ENCODE measurements around the gene SYNM. TPM values are rescaled to one million over a fixed set of nuclear protein-coding genes. Genes with fewer than 3 reads are reported as not detected.

Gene SYNM
- total RNA-seq, 1 experiment from 2014 or later = 1.9 TPM

DNA sequence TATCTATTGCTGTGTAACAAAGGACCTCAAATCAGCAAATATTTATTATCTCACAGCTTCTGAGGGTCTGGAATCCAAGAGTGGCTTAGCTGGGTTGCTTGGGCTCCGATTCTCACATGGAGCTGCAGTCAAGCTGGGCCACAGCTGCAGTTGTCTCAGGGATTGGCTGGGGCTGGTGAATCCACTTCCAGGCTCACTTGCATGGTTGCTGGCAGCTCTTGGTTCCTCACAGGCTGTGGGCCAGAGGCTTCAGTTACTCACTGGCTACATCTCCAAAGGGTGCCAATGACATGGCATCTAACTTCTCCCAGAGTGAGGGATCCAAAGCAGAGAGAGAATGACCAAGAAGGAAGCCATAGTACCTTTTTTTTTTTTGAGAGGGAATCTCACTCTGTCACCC, 13.9 kb upstream of the SYNM start:
- Histone ChIP-seq H3K27me3 (ENCODE audit: insufficient read depth, low read length) (no peaks in the 10 kb centered on the region), H2AK5ac (ENCODE audit: insufficient read length, low read length) (no peak overlapping the region), H4K5ac (ENCODE audit: insufficient read length, low read depth, low read length) (no peak overlapping the region), H3K4ac (ENCODE audit: low read depth, low read length) (no peak overlapping the region), H2BK120ac (ENCODE audit: low read depth, low read length, poor library complexity, severe bottlenecking) (no peak overlapping the region), H3K9me3 (ENCODE audit: control insufficient read depth, low read depth, low read length) (no peaks in the 10 kb centered on the region), H3K4me2 (ENCODE audit: insufficient read depth, insufficient read length, low read length) (no peak overlapping the region), H3K23ac (ENCODE audit: insufficient read length, low read depth, low read length) (no peak overlapping the region), H3K27ac (ENCODE audit: insufficient read length, low read depth, low read length) (no peak overlapping the region), H3K23me2 (ENCODE audit: insufficient read length, low read depth, low read length, poor library complexity, severe bottlenecking) (no peaks in the 10 kb centered on the region), H2BK20ac (ENCODE audit: low read depth, low read length, poor library complexity, severe bottlenecking) (no peak overlapping the region), H3K56ac (ENCODE audit: insufficient read length, low read depth, low read length) (no peak overlapping the region), H4K8ac (replicated peaks; ENCODE audit: insufficient read length, low read depth, low read length) (no peak overlapping the region), H3K14ac (ENCODE audit: insufficient read depth, low read length) (no peak overlapping the region), H3K79me1 (ENCODE audit: insufficient read depth, low read depth, low read length, poor library complexity, severe bottlenecking) (no peaks in the 10 kb centered on the region), H4K91ac (ENCODE audit: insufficient read length, low read depth, low read length) (no peak overlapping the region), H2BK5ac (ENCODE audit: insufficient read length, low read length) (no peak overlapping the region), H3K79me2 (ENCODE audit: insufficient read depth, low read length) (no peaks in the 10 kb centered on the region), H2AFZ (ENCODE audit: low read length) (no peak overlapping the region), H2BK15ac (ENCODE audit: low read depth, low read length) (no peak overlapping the region), H3K9ac (ENCODE audit: extremely low read depth, insufficient read length, low read length) (no peak overlapping the region), H2BK12ac (ENCODE audit: insufficient read length, low read depth, low read length) (no peak overlapping the region), H3T11ph (ENCODE audit: low read length) (no peak overlapping the region), H4K20me1 (ENCODE audit: control insufficient read depth, insufficient read depth, insufficient read length) (no peaks in the 10 kb centered on the region), H3K4me1 (ENCODE audit: insufficient read depth, low read length) (peaks cover 3% of the 10 kb centered on the region; the same call in 1 of the 2 replicates), H3K18ac (ENCODE audit: insufficient read length, low read depth, low read length) (no peak overlapping the region)
- no peak for DNase-seq
- WGBS (ENCODE audit: extremely low coverage, insufficient read length, low lambda C conversion rate) = no CpG with 5 or more reads among the region's 1 CpG
- H3K27me3 Mint-ChIP-seq (ENCODE audit: low read depth) = peaks cover 5% of the 10 kb centered on the region
- H3K27ac Mint-ChIP-seq = no peak overlapping the region; a peak in 1 of 7 replicates
- peaks cover 0 to 4% (median 4%) of the 10 kb centered on the region in 3 experiments; a peak in 3 of 7 replicates for H3K36me3 Mint-ChIP-seq (ENCODE audit: insufficient read depth in 1 of 3, low read depth in 3 of 3)
- peaks cover 17 to 18% of the 10 kb centered on the region in 2 experiments for H3K4me1 Mint-ChIP-seq
- TF ChIP-seq CTCF (conservative IDR thresholded peaks at IDR 0.05) = no peak
- H3K9me3 Mint-ChIP-seq = peaks cover 0 to 3% of the 10 kb centered on the region in 2 experiments; a peak in 1 of 5 replicates
- H3K4me3 Mint-ChIP-seq = no peak overlapping the region

All from H9 (cell line).